ENCODE measurements around the gene RAX2. TPM values are rescaled to one million over a fixed set of nuclear protein-coding genes. Genes with fewer than 3 reads are reported as not detected.

The RAX2 gene
- not detected in 2 replicates for total RNA-seq

GRCh38 chr19:3771906-3772455 lies at the start of gene RAX2:
RAX2 (minus strand) TSS chr19:3772228; CDS start chr19:3771742, 486 bp downstream.

GRCh38 chr19:3785938-3786824 lies 14.2 kb upstream of the RAX2 start, which contains the start of gene MATK:
MATK (minus strand) TSS chr19:3786381; CDS start chr19:3785135, 1,246 bp downstream.

GRCh38 chr19:3762501-3763459 lies 9.2 kb downstream of the RAX2 start, which contains the start of gene MRPL54:
MRPL54 (plus strand) TSS chr19:3762682; CDS start chr19:3762701, 19 bp downstream.

GRCh38 chr19:3761382-3762129 lies 10.5 kb downstream of the RAX2 start, which contains the start of gene APBA3:
APBA3 (minus strand) TSS chr19:3761692; CDS start chr19:3760264, 1,428 bp downstream.

Small RNAs within 50 kb of the gene (small RNA-seq; reads per million reads assigned to genes)
- gene AC005777.1: not detected

Other genes starting within 250 kb of the RAX2 start
- gene TEKTIP1, start 233.1 kb downstream of the RAX2 start, total RNA-seq: not detected in 2 replicates
- gene MFSD12, start 214.6 kb downstream of the RAX2 start, total RNA-seq: 103 TPM in 2 replicates
- 77.6 and 97.1 TPM in 2 replicates for gene HMG20B, start 199.3 kb downstream of the RAX2 start, total RNA-seq
- 0.16 and 0.24 TPM in 2 replicates for gene GIPC3, start 186.8 kb downstream of the RAX2 start, total RNA-seq
- gene TBXA2R, start 165.4 kb downstream of the RAX2 start, total RNA-seq: 5.8 and 6.0 TPM in 2 replicates
- gene CACTIN, start 145.4 kb downstream of the RAX2 start, total RNA-seq: 28.4 and 30.0 TPM in 2 replicates
- gene PIP5K1C, start 71.8 kb downstream of the RAX2 start, total RNA-seq: 42.3 and 43.3 TPM in 2 replicates
- not detected in 2 replicates for gene TJP3, start 63.8 kb downstream of the RAX2 start, total RNA-seq
- 22.1 and 22.5 TPM in 2 replicates for gene APBA3, start 10.5 kb downstream of the RAX2 start, total RNA-seq
- gene MRPL54, start 9.5 kb downstream of the RAX2 start, total RNA-seq: 21.1 and 38.6 TPM in 2 replicates
- not detected in 2 replicates for gene MATK, start 14.2 kb upstream of the RAX2 start, total RNA-seq
- gene ZFR2, start 96.8 kb upstream of the RAX2 start, total RNA-seq: under 0.01 TPM in 1 of 2 replicates, not detected in the other
- gene ATCAY, start 108.5 kb upstream of the RAX2 start, total RNA-seq: not detected in 2 replicates
- gene NMRK2, start 160.8 kb upstream of the RAX2 start, total RNA-seq: not detected in 2 replicates
- 183 and 257 TPM in 2 replicates for gene DAPK3, start 198.9 kb upstream of the RAX2 start, total RNA-seq
- 3,111 and 3,559 TPM in 2 replicates for gene EEF2, start 213.2 kb upstream of the RAX2 start, total RNA-seq
- 22.0 and 25.2 TPM in 2 replicates for gene PIAS4, start 235.5 kb upstream of the RAX2 start, total RNA-seq